WERI-Rb-1 (cell line): Measurements from ENCODE around the gene TSC22D1.

Experiments
- DNase-seq: peaks from one replicate; pipeline ENCODE4 v3.0.0-alpha.2; 2020
- H3K27ac ChIP-seq: fragments of 250-450 bp; sonication (Bioruptor Pico); 2 replicates; pipeline ENCODE4 v1.5.1; 2020; ENCODE audit warnings: mild to moderate bottlenecking, moderate library complexity
- H3K27me3 ChIP-seq: fragments of 250-450 bp; sonication (Bioruptor Pico); 2 replicates; pipeline ENCODE4 v1.5.1; 2021; ENCODE audit warnings: mild to moderate bottlenecking, low read depth, moderate library complexity; ENCODE audit not compliant: insufficient read depth, severe bottlenecking
- H3K36me3 ChIP-seq: fragments of 250-450 bp; sonication (Bioruptor Pico); 2 replicates; pipeline ENCODE4 v1.5.1; 2020; ENCODE audit warnings: mild to moderate bottlenecking, moderate library complexity
- H3K4me3 ChIP-seq: 2 replicates; pipeline ENCODE4 v1.5.1; 2011; ENCODE audit warnings: low read depth, mild to moderate bottlenecking, control low read depth, low read length
- H3K9me3 ChIP-seq: fragments of 250-450 bp; sonication (Bioruptor Pico); 2 replicates; pipeline ENCODE4 v1.5.1; 2021; ENCODE audit warnings: mild to moderate bottlenecking, moderate library complexity; ENCODE audit not compliant: severe bottlenecking
- TF ChIP-seq, protein P1 (sequence below): IDR thresholded peaks from 2 replicates; pipeline ENCODE4 v1.5.1; 2011; ENCODE audit warnings: low read depth, mild to moderate bottlenecking, control low read depth, inconsistent platforms, low read length

Gene TSC22D1

DNA sequence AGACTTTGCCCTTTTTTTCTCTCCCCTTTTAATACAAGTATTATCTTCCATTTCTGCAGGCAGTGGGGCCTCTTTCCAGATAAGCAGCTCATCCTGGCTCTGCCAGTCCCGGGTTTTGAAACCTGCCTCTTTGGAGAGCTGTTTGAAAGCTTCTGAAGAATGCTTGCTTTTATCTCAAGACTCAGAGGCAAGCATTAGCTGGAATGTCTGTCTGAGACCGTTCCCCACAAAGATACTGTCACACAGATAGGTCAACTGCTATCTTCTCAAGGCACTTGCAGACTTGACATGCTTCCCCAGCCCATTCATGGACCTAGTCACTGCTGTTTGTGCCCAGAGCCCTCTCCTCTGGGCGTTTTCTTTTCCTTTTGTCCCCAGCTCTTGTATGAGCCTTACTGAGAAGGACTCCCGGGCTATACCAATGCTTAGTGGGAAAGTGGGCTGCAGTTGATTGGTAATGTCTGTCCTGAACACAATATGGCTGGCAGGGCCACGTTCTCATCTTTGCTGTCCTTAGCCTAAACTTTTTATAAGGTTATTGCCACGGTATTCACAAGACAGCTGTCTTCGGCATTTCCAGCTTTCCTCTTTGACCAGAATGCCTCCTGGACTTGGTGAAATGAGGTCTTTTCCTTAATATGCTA is 189.1 kb downstream of the TSC22D1 start:
- no peaks in the 10 kb centered on the region for H3K9me3 ChIP-seq
- H3K27ac ChIP-seq: no peak overlapping the region
- TF ChIP-seq, protein P1, sequence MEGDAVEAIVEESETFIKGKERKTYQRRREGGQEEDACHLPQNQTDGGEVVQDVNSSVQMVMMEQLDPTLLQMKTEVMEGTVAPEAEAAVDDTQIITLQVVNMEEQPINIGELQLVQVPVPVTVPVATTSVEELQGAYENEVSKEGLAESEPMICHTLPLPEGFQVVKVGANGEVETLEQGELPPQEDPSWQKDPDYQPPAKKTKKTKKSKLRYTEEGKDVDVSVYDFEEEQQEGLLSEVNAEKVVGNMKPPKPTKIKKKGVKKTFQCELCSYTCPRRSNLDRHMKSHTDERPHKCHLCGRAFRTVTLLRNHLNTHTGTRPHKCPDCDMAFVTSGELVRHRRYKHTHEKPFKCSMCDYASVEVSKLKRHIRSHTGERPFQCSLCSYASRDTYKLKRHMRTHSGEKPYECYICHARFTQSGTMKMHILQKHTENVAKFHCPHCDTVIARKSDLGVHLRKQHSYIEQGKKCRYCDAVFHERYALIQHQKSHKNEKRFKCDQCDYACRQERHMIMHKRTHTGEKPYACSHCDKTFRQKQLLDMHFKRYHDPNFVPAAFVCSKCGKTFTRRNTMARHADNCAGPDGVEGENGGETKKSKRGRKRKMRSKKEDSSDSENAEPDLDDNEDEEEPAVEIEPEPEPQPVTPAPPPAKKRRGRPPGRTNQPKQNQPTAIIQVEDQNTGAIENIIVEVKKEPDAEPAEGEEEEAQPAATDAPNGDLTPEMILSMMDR: no peak
- no peak overlapping the region for H3K4me3 ChIP-seq
- no peaks in the 10 kb centered on the region for H3K36me3 ChIP-seq
- H3K27me3 ChIP-seq: no peaks in the 10 kb centered on the region
- DNase-seq: no peak

DNA sequence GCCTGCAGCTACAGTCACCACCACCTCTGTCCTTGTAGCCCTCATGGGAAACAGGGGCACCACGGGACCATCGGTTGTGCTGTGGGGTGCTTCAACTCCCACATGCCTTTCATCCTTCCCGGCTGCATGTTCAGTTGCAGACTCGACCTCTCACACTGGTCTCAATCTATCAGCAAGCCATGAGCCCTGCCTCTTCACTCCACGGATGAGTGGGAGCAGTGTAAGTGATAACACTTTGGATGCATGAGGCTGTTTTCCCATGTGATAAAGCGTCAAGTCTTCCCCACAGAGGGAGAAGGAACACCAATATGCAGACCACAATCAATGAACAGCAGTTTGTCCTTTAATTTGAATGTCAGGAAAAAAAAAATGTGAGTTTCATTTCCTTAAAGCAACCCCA is 190.3 kb downstream of the TSC22D1 start:
- H3K27me3 ChIP-seq: no peaks in the 10 kb centered on the region
- TF ChIP-seq, protein P1: no peak
- H3K27ac ChIP-seq: no peak overlapping the region
- H3K4me3 ChIP-seq: no peak overlapping the region
- no peak for DNase-seq
- no peaks in the 10 kb centered on the region for H3K36me3 ChIP-seq
- H3K9me3 ChIP-seq: no peaks in the 10 kb centered on the region

DNA sequence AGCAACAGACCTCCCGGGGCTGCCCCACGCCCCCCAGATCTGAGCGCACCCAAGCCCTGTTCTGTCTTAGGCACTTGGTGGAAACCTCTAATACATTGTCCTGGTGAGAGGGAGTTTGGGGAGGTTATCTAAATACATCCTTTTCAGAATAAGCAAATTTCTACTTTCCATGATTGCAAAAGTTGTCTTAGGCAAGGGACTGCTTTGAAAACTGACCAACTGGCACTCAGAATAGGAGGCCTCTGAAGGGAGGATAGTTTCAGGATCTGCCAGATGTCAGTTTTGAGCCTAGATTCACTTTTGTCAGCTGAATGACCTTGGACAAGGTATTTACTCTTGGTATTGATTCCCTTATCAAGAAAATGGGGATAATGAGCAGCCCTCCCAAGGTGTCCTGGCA is 190.7 kb downstream of the TSC22D1 start:
- H3K27ac ChIP-seq: no peak overlapping the region
- no peaks in the 10 kb centered on the region for H3K9me3 ChIP-seq
- TF ChIP-seq, protein P1: no peak
- DNase-seq: no peak
- H3K36me3 ChIP-seq: no peaks in the 10 kb centered on the region
- no peaks in the 10 kb centered on the region for H3K27me3 ChIP-seq
- no peak overlapping the region for H3K4me3 ChIP-seq

DNA sequence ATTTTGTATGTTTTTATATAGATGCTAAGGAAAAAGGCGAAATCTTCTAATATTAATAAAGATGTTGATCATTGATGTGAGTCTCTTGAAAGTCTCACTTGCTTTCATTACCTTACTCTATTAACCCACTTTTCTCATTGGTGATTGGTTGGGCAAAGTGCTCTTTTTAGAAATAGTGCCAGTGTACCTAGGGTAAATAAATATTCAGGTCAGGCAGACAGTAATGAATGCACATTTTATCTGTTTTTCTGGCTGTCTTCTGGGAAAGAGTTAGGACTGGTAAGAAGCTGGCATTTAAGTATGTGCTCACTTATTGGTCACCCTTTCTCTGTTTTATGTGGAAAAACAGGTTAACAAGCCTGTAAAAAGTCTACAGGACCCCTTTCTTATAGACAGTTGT is 191.4 kb downstream of the TSC22D1 start:
- TF ChIP-seq, protein P1: no peak
- Histone ChIP-seq H3K9me3 (no peaks in the 10 kb centered on the region), H3K4me3 (no peak overlapping the region), H3K27me3 (no peaks in the 10 kb centered on the region), H3K27ac (no peak overlapping the region), H3K36me3 (no peaks in the 10 kb centered on the region)
- DNase-seq: no peak

DNA sequence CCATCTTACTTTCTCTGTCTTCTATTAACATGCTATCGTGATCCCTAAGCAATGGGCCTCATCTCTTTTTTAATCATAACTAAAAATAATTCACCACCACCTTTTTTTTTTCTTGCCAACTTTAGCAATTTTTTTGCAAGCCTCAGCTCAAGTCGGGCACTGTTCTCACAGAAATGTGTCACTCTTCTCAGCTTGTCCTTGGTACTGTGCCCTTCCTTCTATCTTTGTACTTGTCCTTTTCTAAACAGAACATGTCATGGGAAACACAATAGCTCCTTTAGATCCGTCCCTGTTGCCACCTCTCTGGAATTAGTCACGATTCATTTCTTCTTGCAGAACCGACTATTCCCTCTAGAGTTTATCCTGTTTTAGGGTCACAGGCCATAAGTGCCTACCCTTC is 192.2 kb downstream of the TSC22D1 start:
- no peak overlapping the region for H3K27ac ChIP-seq
- TF ChIP-seq, protein P1: no peak
- H3K9me3 ChIP-seq: no peaks in the 10 kb centered on the region
- no peak for DNase-seq
- no peak overlapping the region for H3K4me3 ChIP-seq
- H3K36me3 ChIP-seq: no peaks in the 10 kb centered on the region
- no peaks in the 10 kb centered on the region for H3K27me3 ChIP-seq

DNA sequence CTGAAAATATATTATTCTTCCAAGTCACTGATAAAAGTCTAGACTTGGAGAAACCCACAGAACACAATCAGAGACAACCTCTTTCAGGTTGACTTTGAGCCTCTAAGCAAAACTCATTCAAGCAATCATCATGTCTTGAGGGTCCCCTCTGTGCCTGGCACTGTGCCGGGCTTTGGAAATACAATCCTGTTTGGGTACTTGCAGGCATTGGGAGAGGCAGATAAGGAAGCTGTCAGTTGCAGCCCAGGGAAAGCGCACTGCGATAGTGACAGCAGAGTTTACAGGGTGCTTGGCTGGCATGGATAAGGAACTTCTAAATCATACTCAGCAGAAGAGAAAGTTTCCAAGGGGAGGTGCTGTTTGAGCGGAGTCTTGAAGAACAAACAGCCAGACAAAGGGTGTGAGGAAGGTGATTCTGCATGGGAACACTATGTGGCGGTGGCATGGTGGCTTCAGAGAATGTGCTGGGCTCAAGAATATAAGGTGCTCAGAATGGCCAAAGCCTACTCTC is 193.4 kb downstream of the TSC22D1 start:
- H3K27me3 ChIP-seq: no peaks in the 10 kb centered on the region
- H3K36me3 ChIP-seq: no peaks in the 10 kb centered on the region
- no peaks in the 10 kb centered on the region for H3K9me3 ChIP-seq
- no peak overlapping the region for H3K27ac ChIP-seq
- no peak for DNase-seq
- H3K4me3 ChIP-seq: no peak overlapping the region
- TF ChIP-seq, protein P1: no peak
